Nephron (organoid): ENCODE measurements around the gene WDR17.

Experiments used
- H3K27ac Mint-ChIP-seq, 3 experiments: 2 replicates each; pipeline ENCODE4 v1.8.0; 2020; ENCODE audit warnings: mixed read lengths in 3 of 3, mild to moderate bottlenecking in 2 of 3, moderate library complexity in 1 of 3
- H3K27me3 Mint-ChIP-seq: 2 replicates; pipeline ENCODE4 v1.8.0; 2021; ENCODE audit warnings: low read depth, mild to moderate bottlenecking, moderate library complexity, mixed read lengths
- H3K36me3 Mint-ChIP-seq: 2 replicates; pipeline ENCODE4 v1.8.0; 2020; ENCODE audit warnings: low read depth, mixed read lengths
- H3K4me1 Mint-ChIP-seq: 2 replicates; pipeline ENCODE4 v1.8.0; 2020; ENCODE audit warnings: mixed read lengths
- H3K4me3 Mint-ChIP-seq, 3 experiments: 2 replicates each; pipeline ENCODE4 v1.8.0; 2020; ENCODE audit warnings: mild to moderate bottlenecking in 3 of 3, mixed read lengths in 3 of 3, moderate library complexity in 2 of 3
- H3K9me3 Mint-ChIP-seq: 2 replicates; pipeline ENCODE4 v1.8.0; 2020; ENCODE audit warnings: mixed read lengths
- CTCF ChIP-seq, 3 experiments: fragments of 200-600 bp; sonication (generic); IDR thresholded peaks; one replicate each; pipeline ENCODE4 v1.5.0; 2021; ENCODE audit warnings: antibody characterized with exemption in 3 of 3; ENCODE audit not compliant: unreplicated experiment in 3 of 3

Gene WDR17

GRCh38 chr4:176226736-176227135 lies 161.1 kb downstream of the WDR17 start:
- peaks cover 13% of the 10 kb centered on the region for H3K4me1 Mint-ChIP-seq
- no peak overlapping the region for H3K27ac Mint-ChIP-seq
- H3K4me3 Mint-ChIP-seq: no peak overlapping the region
- H3K9me3 Mint-ChIP-seq: no peaks in the 10 kb centered on the region
- TF ChIP-seq CTCF (IDR thresholded peaks at IDR 0.05; ENCODE audit: unreplicated experiment in 3 of 3): no peak
- H3K27me3 Mint-ChIP-seq: no peaks in the 10 kb centered on the region
- H3K36me3 Mint-ChIP-seq: no peaks in the 10 kb centered on the region

GRCh38 chr4:176229645-176230044 lies 164.0 kb downstream of the WDR17 start:
- Mint-ChIP-seq H3K27me3 (no peaks in the 10 kb centered on the region), H3K4me3 (peak overlapping the region in 1 of 3 experiments; percentile 8), H3K4me1 (peaks cover 13% of the 10 kb centered on the region), H3K36me3 (no peaks in the 10 kb centered on the region), H3K27ac (peak overlapping the region in 2 of 3 experiments; percentile 20 to 70), H3K9me3 (no peaks in the 10 kb centered on the region)
- TF ChIP-seq CTCF (IDR thresholded peaks at IDR 0.05; ENCODE audit: unreplicated experiment in 3 of 3): no peak
